GM12872 (cell line): ENCODE results near the gene CHIC2.

Experiments
- CTCF ChIP-seq: IDR thresholded peaks from 3 replicates; pipeline ENCODE4 v1.5.1; 2011; ENCODE audit warnings: low read depth, mild to moderate bottlenecking, low read length, moderate library complexity; ENCODE audit not compliant: insufficient read depth

CHIC2 gene

DNA sequence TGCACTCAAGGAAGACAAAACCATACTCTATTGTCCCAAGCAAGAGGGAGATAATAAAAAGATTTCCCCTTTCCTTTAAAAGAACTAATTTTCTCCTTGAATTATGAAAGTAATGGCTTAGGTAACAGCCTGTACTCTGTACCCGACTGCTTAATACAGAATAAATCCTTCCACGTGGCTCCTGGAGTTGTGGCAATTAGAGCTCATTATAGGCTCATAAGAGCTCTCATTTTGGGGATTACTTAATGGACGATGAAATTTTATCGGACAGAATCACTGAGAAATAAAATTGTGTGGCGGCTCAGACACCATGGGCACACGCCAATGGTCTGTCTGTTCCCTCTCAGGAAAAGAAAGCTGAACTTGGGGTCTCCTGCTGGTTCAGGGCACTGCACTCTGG, 32.7 kb upstream of the CHIC2 start:
- TF ChIP-seq CTCF = no peak

GRCh38 chr4:54096295-54096962, 32.0 kb upstream of the CHIC2 start:
- no peak for TF ChIP-seq CTCF

GRCh38 chr4:54095110-54095825, 30.9 kb upstream of the CHIC2 start:
- TF ChIP-seq CTCF = no peak

DNA sequence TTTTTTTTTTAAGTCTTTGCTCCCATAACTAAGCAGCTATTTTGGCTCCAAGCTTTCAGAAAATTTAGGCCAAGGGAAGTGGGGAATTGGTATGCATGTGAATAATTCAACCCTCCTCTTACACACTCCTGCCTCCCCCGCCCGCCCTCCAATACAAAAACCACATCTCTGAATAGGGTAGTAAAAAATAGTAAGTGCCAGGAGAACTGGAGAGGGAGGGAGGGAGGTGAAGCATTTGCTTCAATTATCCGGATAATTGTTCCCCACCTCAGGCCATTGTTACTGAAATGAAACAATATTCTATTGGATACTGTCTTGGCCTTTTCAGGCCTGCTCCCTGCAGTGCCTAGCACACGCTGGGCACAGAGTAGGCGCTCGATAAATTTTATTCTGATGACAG, 30.0 kb upstream of the CHIC2 start:
- TF ChIP-seq CTCF = no peak

DNA sequence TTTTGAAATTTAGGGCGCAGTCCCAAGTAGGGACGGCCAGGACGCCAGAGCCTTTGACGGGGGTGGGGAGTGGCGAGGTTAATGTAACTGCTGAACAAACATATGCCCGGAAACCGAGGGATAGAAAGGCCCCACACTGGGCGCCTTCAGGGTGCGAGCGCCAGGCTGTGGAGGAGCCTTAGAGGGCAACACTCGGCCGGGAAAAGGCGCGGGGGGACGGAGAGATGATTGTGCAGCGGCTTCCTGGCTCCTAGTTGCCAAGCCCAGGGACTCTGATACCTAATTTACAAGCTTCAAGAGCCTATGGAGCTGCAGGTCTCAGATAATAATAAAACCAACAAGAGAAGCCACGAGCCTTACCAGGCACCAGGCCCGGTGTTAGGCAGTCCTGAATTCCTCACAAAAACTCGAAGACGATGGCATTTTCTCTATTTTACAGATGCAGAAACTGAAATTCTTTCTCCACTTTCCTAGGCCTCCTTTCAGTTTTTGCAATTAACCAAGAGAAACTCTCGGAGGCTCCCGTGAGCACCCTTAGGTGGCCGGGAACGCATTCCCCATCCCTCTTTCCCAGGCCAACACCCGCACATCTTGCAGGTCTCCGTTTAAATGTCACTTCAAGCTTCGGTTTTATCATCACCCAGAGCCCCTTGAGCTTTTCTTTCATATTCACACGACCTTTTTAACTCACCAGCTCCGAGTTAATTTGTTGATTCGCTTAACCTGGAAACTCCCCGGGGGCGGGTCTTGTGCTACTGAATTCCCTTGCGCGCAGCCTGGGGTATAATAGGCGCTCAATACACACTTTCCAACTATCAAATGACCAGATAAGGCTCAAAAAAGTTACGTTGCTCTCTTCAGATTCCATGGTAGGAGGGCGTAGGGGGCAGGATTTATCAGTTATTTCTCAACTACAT, 29.2 kb upstream of the CHIC2 start:
- TF ChIP-seq CTCF = no peak

- no peak for TF ChIP-seq CTCF
Measured at GRCh38 chr4:54092405-54093323, 28.3 kb upstream of the CHIC2 start.
